ENCODE measurements around the gene BLOC1S4.

The BLOC1S4 gene

GRCh38 chr4:6758728-6759127 lies 42.8 kb downstream of the BLOC1S4 start:
- DNase-seq (ENCODE audit: low read depth), result no peak
- no peak overlapping the region for H3K4me3 ChIP-seq (ENCODE audit: low read depth, low read length)
- no peak for TF ChIP-seq CTCF (IDR thresholded peaks at IDR 0.05; ENCODE audit: low read depth, low read length, missing control alignments)

GRCh38 chr4:6760865-6761264 lies 44.9 kb downstream of the BLOC1S4 start:
- no peak overlapping the region for H3K4me3 ChIP-seq (ENCODE audit: low read depth, low read length)
- TF ChIP-seq CTCF (IDR thresholded peaks at IDR 0.05; ENCODE audit: low read depth, low read length, missing control alignments), result no peak
- DNase-seq (ENCODE audit: low read depth), result no peak

GRCh38 chr4:6761649-6762615 lies 46.0 kb downstream of the BLOC1S4 start:
- DNase-seq (ENCODE audit: low read depth), result no peak
- no peak overlapping the region for H3K4me3 ChIP-seq (ENCODE audit: low read depth, low read length)
- no peak for TF ChIP-seq CTCF (IDR thresholded peaks at IDR 0.05; ENCODE audit: low read depth, low read length, missing control alignments)

GRCh38 chr4:6763330-6763851 lies 47.4 kb downstream of the BLOC1S4 start:
- no peak for TF ChIP-seq CTCF (IDR thresholded peaks at IDR 0.05; ENCODE audit: low read depth, low read length, missing control alignments)
- no peak overlapping the region for H3K4me3 ChIP-seq (ENCODE audit: low read depth, low read length)
- DNase-seq (ENCODE audit: low read depth), result no peak

- DNase-seq (ENCODE audit: low read depth), result no peak
- no peak overlapping the region for H3K4me3 ChIP-seq (ENCODE audit: low read depth, low read length)
- no peak for TF ChIP-seq CTCF (IDR thresholded peaks at IDR 0.05; ENCODE audit: low read depth, low read length, missing control alignments)
Measured at GRCh38 chr4:6764976-6765620, 49.1 kb downstream of the BLOC1S4 start.

- TF ChIP-seq CTCF (IDR thresholded peaks at IDR 0.05; ENCODE audit: low read depth, low read length, missing control alignments), result no peak
- no peak overlapping the region for H3K4me3 ChIP-seq (ENCODE audit: low read depth, low read length)
- no peak for DNase-seq (ENCODE audit: low read depth)
Measured at GRCh38 chr4:6765703-6766102, 49.7 kb downstream of the BLOC1S4 start.
